Measurements from ENCODE around the gene ARHGAP21.
A peak's percentile ranks its signal among the peaks of the same experiment; 100 is the strongest.

The ARHGAP21 gene

DNA sequence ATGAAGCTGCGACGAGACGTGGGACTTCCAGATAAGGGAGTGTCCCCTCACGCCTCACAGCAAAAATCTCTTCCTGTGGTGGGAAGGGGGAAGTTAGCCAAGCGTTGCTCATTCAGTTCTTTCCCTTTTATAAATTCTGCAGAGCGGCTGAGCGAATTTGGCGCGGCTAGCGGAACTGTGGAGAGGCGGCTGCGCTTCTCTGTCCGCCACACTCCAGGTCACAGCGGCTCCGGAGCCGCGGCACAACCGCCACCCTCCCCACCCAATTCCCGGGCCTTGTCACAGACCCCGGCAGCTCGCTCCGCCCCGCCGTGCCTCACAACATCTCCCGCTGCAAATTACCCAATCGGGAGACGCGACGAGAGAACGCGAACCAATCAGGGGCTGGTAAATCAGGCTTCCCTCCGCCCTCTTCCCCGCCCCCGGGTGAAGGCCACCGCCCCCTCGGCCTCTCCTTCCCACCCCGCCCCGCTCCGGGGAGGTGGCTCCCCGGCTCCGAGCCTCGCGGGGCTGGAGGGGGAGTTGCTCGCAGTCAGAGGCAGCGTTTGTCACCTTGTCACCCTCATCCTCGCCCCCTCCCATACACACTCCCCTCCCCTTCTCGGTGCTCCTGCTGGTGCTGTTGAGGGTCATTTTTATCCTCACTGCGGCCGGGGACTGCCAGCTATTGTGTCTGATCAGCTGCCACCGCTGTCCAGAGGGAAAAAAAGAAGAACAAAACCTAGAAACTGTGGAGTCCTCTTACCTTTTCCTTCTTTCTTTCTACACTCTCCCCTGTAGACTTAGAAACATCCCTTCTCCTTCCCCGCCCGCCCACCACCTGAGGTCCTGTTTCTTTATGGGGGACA lies 918 bp upstream of the ARHGAP21 start:
- Histone ChIP-seq H3K4me1 (peaks cover 47 to 65% (median 61%) of the 10 kb centered on the region in 10 experiments), H3K36me3 (peaks cover 4 to 17% (median 10%) of the 10 kb centered on the region in 11 experiments; a peak in 18 of 22 replicates), H3K27ac (peak overlapping the region; percentile 89 to 98 (median 94)), H3K4me2 (peak overlapping the region; percentile 89 to 98 (median 95)), H3K9ac (peak overlapping the region; percentile 92 to 98 (median 96)), H3K27me3 (no peaks in the 10 kb centered on the region), H3K9me3 (replicated peaks in 1 of 11) (no peaks in the 10 kb centered on the region), H3K4me3 (peak overlapping the region; percentile 74 to 89 (median 84)), H4K20me1 (peaks cover 20 to 31% (median 27%) of the 10 kb centered on the region in 11 experiments; a peak in 21 of 22 replicates)
- no peak for TF ChIP-seq Cebpa-rat (IDR thresholded peaks at IDR 0.05)

DNA sequence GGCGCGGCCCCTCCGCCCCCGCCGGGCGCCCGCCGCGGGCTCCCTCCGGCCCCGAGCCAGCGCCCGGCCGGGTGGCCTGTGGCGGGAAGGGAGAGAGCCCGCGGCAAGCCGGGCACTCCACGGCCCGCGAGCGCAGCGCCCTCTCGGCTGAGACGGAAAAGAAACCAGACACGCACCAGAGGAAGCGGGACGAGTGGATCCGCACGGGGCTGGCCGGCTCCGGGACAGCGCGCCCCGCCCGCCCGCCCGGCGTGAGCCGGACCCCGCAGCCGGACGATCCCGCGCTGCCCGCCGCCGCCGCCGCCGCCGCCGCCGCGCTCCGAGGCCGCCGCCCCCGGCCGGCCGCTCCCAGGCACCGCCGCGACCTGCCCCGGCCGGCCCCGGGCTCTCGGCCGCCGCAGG lies 300 bp downstream of the ARHGAP21 start:
- Histone ChIP-seq H3K4me3 (peak overlapping the region; percentile 74 to 89 (median 84)), H3K36me3 (peaks cover 4 to 17% (median 11%) of the 10 kb centered on the region in 11 experiments; a peak in 19 of 22 replicates), H3K27ac (peak overlapping the region; percentile 89 to 98 (median 94)), H3K9ac (peak overlapping the region; percentile 92 to 98 (median 96)), H3K9me3 (replicated peaks in 1 of 11) (no peaks in the 10 kb centered on the region), H3K4me1 (peaks cover 56 to 71% (median 68%) of the 10 kb centered on the region in 10 experiments), H4K20me1 (peaks cover 21 to 42% (median 38%) of the 10 kb centered on the region in 11 experiments; a peak in 21 of 22 replicates), H3K27me3 (no peaks in the 10 kb centered on the region), H3K4me2 (peak overlapping the region; percentile 93 to 100 (median 98))
- no peak for TF ChIP-seq Cebpa-rat (IDR thresholded peaks at IDR 0.05)

DNA sequence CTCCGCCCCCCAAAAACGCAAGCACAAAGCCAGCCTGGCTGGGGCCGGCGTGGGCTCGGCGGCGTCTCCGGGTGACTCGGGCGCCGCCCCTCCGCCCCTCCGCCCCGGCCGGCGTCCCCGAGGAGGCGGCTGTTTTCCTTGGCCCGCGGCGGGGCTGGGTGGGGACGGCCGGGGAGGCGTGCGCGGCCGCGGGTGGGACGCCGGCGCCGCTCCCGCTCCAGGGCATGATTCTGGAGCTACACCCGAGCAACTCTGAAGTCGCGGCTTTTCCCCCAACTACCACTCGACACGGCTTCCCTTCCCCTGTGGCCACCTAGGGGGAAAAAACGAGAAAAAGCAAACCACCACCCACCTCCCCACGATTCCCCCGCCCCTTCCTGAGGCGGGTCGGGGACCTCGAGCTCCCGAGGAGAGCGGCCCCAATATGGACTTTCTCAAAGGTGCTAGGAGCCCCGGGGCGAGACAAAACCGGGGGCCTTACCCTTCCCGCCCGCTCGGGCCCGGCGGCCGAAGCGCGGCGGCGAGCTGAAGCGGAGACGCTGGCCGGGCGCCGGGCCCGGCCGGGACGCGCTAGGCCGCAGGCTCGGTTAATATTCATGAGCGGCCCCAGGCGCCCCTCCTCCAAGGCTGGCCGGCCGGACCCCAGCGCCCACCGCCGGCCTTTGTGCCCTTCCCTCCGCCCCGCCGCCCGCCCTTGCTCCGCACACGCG lies 856 bp downstream of the ARHGAP21 start:
- H3K9me3 ChIP-seq (replicated peaks in 1 of 11): 0 out of 22 replicates have a peak, but pooled peaks cover 0 to 4% (median 0%) of the 10 kb centered on the region in 11 experiments
- H4K20me1 ChIP-seq: peaks cover 26 to 48% (median 44%) of the 10 kb centered on the region in 11 experiments; a peak in 21 of 22 replicates
- TF ChIP-seq Cebpa-rat (IDR thresholded peaks at IDR 0.05): no peak
- no peaks in the 10 kb centered on the region for H3K27me3 ChIP-seq
- H3K4me2 ChIP-seq: peak overlapping the region; percentile 93 to 100 (median 98)
- H3K36me3 ChIP-seq: peaks cover 8 to 23% (median 16%) of the 10 kb centered on the region in 11 experiments; a peak in 20 of 22 replicates
- H3K9ac ChIP-seq: peak overlapping the region; percentile 92 to 98 (median 96)
- peaks cover 59 to 71% (median 65%) of the 10 kb centered on the region in 10 experiments for H3K4me1 ChIP-seq
- peak overlapping the region; percentile 89 to 98 (median 94) for H3K27ac ChIP-seq
- peak overlapping the region; percentile 74 to 89 (median 84) for H3K4me3 ChIP-seq

DNA sequence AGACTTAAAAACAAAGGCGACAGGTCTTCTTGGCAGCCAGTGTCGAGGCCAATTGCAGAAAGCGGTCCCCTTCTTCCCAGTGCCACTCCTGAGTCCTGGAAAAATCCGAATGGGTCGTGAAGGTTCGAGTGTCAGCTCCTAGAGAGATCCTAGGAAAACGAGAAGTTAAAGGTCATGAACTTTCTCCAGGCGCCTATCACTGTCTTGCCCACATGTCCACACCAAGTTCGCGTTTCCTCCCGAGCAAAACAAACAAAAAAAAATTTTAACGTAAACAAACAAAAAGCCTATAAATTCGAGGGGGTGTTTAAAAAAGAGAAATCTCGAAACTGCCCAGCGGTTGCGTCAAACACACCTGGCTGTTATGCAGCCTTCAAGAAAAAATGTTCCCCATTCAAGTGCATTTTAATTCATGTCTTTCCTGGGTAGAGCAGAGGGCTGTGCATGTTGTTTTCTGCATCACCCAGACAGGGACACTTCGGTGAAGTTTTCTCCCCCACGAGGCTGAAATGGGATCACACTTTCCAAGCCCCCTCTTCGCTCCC lies 1.5 kb downstream of the ARHGAP21 start:
- Histone ChIP-seq H3K4me1 (peaks cover 57 to 71% (median 65%) of the 10 kb centered on the region in 10 experiments), H3K36me3 (peaks cover 9 to 29% (median 20%) of the 10 kb centered on the region in 11 experiments; a peak in 20 of 22 replicates), H3K9ac (peak overlapping the region; percentile 92 to 98 (median 96)), H3K4me3 (peak overlapping the region; percentile 74 to 89 (median 84)), H3K9me3 (replicated peaks in 1 of 11) (0 out of 22 replicates have a peak, but pooled peaks cover 0 to 4% (median 0%) of the 10 kb centered on the region in 11 experiments), H3K4me2 (peak overlapping the region; percentile 93 to 100 (median 98)), H4K20me1 (peaks cover 31 to 54% (median 50%) of the 10 kb centered on the region in 11 experiments; a peak in 21 of 22 replicates), H3K27ac (peak overlapping the region; percentile 89 to 98 (median 94)), H3K27me3 (no peaks in the 10 kb centered on the region)
- TF ChIP-seq Cebpa-rat (IDR thresholded peaks at IDR 0.05): no peak

DNA sequence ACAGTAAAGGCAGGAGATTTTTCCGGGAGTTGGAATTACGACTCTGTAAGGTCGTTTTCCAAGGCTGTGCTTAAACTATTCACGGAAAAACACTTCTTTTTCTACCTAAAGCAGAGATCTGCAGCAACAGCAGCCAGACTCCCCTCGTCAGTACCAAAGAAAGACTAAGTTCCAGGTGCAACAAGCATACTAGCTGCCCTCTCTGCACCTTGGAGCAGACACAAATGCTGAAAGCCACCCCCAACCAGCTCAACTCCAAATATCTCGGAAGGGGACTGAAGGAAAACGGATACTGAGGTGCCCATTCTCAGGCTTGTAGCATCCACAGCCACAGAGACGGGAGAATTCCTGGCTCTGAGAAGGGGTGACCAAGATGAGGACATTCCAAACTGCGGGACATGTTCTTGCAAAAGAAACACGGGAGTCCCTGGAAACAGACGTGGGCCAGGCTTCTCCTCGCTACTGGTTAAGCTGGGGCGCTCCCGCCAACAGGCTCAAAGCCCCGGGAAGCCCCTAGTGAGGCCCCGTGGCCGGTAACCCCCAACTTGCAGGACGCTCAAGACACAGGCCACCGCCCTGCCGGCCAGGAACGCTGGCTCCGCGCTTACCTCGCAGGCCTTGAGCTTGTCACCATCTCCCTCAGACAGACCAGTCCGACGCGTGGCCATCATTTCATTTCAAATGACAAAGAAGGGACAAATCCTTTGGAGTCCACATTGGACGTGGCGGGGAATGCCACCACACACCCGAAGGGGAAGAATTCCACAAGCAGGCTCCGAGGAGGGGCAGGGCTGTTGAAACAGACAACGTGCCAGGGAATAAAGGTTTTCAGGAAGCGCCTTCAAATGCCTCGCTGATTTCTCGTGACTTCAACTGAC lies 2.2 kb downstream of the ARHGAP21 start:
- no peak for TF ChIP-seq Cebpa-rat (IDR thresholded peaks at IDR 0.05)
- H3K4me2 ChIP-seq: peak overlapping the region; percentile 93 to 100 (median 98)
- 0 out of 22 replicates have a peak, but pooled peaks cover 0 to 4% (median 0%) of the 10 kb centered on the region in 11 experiments for H3K9me3 ChIP-seq (replicated peaks in 1 of 11)
- H3K9ac ChIP-seq: peak overlapping the region; percentile 92 to 98 (median 96); a peak in 21 of 22 replicates
- H4K20me1 ChIP-seq: peaks cover 33 to 61% (median 58%) of the 10 kb centered on the region in 11 experiments; a peak in 21 of 22 replicates
- H3K36me3 ChIP-seq: peaks cover 9 to 33% (median 20%) of the 10 kb centered on the region in 11 experiments; a peak in 20 of 22 replicates
- H3K27me3 ChIP-seq: no peaks in the 10 kb centered on the region
- peak overlapping the region in 7 of 11 experiments; percentile 89 to 98 (median 95); a peak in 14 of 22 replicates for H3K27ac ChIP-seq
- peaks cover 50 to 71% (median 65%) of the 10 kb centered on the region in 10 experiments for H3K4me1 ChIP-seq
- peak overlapping the region; percentile 74 to 89 (median 84) for H3K4me3 ChIP-seq

DNA sequence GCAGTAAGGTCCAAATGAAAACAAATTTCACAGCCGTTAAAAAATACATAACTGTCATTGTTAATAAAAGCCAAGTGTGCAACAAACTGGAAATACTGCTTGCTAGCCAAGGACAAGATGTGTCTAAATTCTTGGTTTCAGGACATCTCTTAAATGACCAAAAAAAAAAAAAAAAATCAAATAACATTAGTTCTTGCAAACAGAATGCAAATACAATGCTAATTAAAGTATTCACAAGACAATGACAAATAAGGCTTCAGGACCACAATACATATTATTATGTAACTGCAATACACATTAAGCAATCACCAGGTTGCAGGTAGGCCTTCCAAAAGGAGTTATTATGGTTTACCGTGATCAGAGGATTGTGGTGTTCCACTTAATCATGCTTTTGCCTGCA lies 3.6 kb downstream of the ARHGAP21 start:
- Histone ChIP-seq H3K27me3 (no peaks in the 10 kb centered on the region), H3K9ac (peak overlapping the region in 7 of 11 experiments; percentile 6 to 98 (median 96); a peak in 7 of 22 replicates), H3K4me3 (peak overlapping the region; percentile 37 to 89 (median 84); a peak in 15 of 20 replicates), H3K4me2 (peak overlapping the region; percentile 93 to 100 (median 98)), H3K9me3 (replicated peaks in 1 of 11) (0 out of 22 replicates have a peak, but pooled peaks cover 0 to 4% (median 0%) of the 10 kb centered on the region in 11 experiments), H3K27ac (no peak overlapping the region), H4K20me1 (peaks cover 43 to 74% (median 71%) of the 10 kb centered on the region in 11 experiments; a peak in 21 of 22 replicates), H3K4me1 (peaks cover 40 to 63% (median 59%) of the 10 kb centered on the region in 10 experiments), H3K36me3 (peaks cover 9 to 41% (median 20%) of the 10 kb centered on the region in 11 experiments; a peak in 20 of 22 replicates)
- TF ChIP-seq Cebpa-rat (IDR thresholded peaks at IDR 0.05): no peak

All from BLaER1 treated with 17β-estradiol and CSF1 and Interleukin-3, amounts not matched to agents 10 nM and 100 nM (cell line).